HG03196 (cell line): ENCODE results near the gene UPF3A.
"Not testable (repeated sequence)": the region's sequence is repeated elsewhere in the genome, so short reads cannot be mapped to it uniquely, and the experiment has no call there.

Experiments
- ATAC-seq: cut with Tn5 transposase; IDR thresholded peaks from one replicate; pipeline ENCODE4 v1.9.1; 2021; ENCODE audit not compliant: unreplicated experiment

UPF3A gene

DNA sequence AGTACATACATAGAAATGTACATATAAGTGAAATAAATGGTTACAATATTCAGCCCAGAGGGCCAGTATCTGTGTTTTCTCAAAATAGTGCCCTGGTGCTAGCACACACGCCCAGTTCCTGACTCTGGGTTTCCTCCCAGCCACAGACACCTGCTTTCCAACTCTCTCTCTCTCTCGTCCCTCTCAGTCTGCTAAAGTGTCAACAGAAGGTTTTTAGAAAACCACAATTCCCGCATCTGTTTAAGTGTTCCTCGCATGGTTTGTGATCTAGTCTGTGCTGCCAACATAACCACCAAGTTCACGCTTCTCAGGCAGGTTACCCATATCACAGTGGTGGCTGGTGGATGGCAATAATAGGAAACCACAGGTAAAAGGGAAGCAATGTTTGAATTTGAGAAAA is 17.8 kb upstream of the UPF3A start:
- ATAC-seq, result no peak

DNA sequence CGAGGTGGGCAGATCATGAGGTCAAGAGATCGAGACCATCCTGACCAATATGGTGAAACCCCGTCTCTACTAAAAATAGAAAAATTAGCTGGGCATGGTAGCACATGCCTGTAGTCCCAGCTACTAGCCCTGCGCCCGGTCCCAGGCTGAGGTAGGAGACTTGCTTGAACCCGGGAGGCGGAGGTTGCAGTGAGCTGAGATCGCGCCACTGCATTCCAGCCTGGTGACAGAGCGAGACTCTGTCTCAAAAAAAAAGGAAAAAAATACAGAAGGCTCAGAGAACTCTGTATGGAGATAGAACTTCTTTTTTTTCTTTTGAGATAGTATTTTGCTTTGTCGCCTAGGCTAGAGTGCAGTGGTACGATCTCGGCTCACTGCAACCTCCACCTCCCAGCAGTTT is 17.1 kb upstream of the UPF3A start:
- not testable (repeated sequence) for ATAC-seq

DNA sequence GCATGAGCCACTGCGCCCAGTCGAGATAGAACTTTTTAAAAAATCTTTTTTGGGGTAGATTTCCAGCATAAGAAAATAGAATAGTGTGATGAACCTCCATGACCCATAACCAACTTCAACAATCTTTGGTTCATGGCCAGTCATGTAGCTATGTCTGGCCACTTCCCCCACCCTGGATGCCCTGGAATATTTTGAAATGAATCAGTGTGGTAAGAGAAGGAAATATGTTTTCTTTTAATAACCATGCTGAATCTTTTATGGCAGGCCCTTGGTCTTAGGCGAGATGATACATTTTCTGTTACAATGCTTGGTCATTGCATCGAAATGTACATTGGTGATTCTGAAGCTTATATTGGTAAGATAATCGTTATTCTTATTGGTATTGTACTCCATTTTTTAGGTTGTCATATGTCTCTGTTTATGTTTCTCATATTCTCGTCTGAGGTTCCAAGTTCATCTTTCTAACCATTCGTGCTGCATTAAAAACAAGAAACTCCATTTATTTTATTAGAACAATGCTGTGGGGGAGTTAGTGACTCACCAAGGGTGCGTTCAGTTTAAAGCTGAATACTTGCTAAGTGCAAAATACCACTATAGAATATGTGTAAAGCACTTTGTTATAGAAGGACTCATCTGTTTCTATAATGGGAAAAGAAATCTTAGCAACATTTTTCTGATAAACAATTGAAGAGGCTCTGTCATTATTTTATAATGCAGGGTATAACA is 16.4 kb upstream of the UPF3A start:
- no peak for ATAC-seq

DNA sequence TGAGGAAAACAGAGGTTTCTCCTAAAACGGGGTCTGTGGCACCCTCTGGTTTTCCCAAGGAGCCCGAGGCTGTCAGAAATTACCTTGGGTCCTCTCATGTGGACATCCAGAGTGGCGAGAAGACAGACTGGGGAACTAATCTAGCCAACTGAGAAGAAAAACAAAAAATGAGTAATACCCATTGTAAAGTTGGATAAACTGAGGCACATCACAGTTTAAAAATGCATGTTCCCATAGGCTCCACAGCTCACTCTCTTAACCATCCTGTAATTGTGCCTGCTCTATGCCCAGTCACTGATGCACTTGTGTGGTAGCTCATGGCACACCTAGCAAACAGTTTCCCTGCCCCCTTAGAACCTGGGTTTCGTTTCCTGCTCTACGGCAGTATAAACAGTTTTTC is 15.2 kb upstream of the UPF3A start:
- no peak for ATAC-seq

DNA sequence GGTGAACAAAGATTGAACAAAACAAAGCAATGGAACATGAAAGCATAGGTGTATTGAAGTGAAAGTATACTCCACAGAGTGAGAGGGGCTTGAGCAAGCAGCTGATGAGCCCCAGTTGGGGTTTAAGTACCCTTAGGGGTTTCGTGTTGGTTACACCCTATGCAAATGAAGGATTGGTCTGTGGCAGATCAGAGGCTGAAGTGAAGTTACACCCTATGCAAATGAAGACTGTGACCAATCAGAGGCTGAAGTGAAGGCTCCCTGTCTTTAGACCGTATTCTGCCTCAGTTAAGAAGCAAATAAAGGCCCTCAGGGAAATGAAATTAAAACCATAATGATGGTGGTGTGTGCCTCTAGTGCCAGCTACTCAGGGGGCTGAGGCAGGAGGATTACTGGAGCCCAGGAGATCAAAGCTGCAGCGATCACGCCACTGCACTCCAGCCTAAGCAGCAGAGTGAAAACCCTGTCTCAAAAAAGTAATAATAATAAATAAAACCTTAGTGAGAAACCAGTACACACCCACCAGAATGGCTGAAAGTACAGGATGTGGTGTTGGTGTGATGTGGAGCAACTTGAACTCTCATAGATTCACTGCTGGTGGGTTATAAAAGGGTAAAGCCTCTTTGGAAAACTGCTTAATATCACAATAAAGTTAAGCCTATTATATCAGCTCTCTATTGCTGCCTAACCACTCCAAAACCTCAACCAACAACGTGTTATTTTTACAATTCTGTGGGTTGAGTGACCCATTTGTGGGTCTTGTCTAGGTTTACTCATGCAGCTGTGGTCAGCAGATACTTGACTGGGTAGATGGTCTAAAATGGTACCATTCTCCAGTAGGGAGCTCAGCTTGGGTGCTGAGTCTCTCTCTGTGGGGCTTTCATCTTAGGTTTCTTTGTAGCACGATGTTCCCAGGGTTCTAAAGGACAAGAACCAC is 12.8 kb upstream of the UPF3A start:
- ATAC-seq, result no peak

DNA sequence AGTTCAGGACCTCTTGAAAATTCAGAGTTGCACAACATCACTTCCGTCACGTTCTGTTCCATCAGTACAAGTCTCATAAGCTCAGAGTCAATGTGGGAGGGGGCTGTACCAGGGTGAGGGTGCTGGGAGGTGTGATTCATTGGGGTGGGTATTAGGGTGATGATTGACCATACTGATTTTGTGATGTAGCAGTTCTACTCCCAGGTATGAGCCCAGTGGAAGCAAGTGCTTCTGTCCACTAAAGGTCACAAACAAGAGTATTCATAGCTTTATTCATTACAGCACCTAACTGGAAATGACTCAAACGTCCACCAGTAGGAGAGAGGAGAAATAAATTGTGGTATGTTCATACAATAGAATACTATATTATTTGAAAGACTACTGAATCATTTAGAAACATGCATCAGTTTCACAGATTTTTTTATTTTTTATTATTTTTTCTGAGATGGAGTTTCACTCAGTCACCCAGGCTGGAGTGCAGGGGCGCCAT is 12.1 kb upstream of the UPF3A start:
- ATAC-seq, result no peak

DNA sequence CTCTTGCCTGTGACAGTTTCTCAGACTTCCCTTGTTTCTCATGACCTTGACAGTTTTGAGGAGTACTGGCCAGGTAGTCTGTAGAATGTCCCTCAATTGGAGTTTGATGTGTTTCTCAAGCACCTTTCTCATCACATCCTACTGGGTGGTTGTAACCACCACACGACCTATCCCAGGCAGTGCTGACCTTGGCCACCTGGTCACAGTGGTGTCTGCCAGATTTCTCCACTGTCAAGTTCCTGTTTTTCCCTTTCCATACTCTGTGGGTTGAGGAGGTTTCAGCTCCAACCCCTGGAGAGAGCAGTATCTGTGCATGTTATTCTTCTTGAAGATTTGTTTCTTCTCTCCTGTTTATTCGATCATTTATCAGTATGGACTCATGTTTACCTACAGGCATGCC is 8.4 kb upstream of the UPF3A start:
- ATAC-seq, result no peak

DNA sequence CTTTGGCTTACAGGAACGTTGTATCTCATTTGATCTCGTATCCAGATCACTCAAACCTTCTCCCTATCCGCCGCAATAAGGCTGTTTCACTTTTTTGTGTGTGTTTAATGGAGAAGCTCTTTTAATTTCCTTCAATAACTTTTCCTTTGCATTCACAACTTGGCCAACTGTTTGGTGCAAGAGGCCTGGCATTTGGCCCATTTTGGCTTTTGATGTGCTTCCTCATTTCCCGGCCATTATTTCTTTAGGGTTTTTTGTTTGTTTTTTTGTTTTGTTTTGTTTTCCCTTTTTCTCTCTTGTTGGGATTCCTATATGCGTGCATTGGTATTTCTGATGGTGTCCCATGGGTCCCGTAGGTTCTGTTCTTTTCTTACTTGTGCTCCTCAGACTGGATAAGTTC is 6.1 kb upstream of the UPF3A start:
- no peak for ATAC-seq

DNA sequence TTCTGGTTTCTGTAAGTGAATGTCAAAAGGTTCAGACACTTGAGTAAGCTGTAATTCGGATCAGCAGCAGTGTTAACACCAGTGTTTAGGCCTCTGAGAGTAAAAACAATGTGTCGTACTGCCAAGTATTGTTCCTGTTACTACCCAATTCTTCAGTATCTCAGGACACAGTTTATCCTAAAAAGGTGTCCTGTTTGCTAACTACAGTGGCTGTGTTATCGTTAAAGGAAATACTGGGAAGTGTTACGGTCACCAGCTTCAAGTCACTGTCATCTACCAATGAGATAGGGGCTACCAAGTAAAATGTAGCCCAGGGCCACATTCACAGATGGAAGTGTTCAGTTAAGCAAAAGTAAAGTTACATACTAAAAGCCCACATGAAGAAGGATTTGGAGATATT is 2.3 kb upstream of the UPF3A start:
- ATAC-seq, result no peak

DNA sequence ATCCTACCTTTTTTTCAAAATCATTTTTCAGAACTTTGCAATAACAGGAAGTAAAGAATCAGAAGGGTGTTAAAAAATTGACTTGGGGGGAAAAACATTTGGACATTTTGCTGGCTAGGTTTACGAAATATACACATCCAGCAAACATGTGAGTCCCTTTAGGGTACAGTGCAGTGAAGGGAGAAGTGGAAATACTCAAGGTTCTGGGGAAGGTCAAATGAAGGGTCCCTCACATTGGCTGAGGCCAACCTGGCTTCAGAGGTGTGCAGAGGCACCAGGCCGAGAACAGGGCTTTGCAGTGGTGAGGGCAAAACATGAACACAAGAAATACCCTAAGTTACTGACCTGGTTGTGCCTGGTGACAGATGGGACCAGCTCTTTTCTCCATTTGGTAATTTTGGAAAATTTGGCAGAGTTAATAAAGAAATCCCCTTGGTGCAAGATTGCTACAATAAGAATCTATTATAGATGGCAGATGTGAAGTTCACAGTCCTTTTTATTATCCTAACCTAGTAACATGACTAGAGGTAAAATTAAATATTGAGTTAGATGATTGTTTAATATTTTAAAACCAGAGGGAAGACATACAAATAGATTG is 1.5 kb upstream of the UPF3A start:
- ATAC-seq, result no peak

DNA sequence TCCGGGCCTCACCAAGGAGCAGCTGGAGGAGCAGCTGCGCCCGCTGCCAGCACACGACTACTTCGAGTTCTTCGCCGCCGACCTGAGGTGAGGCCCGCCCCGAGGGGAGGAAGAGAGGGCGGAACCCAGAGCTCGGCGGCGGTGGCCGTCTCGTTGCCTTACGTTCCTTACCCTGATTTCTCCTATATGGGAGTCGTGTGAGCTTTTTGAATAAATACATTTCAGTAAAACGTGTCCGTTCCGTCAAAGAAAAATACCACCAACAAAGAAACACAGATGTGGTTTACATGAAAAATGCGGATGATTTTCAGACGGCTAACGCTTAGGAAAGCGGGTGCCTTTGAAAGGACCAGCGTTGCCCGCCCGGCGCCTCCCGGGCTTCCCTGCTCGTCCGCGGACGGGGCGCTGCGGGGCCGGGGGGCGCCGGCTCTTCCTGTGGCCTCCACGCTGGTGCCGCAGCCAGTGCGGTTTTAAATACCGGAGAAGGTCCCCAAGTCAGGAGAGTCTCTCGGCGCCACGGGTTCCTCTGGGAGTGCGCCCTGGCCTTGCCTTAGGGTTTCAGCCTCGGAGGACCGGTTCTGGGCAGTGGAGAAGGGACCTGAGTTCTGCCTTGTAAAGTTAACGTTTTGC is 755 bp downstream of the UPF3A start:
- peak; percentile 44 for ATAC-seq

DNA sequence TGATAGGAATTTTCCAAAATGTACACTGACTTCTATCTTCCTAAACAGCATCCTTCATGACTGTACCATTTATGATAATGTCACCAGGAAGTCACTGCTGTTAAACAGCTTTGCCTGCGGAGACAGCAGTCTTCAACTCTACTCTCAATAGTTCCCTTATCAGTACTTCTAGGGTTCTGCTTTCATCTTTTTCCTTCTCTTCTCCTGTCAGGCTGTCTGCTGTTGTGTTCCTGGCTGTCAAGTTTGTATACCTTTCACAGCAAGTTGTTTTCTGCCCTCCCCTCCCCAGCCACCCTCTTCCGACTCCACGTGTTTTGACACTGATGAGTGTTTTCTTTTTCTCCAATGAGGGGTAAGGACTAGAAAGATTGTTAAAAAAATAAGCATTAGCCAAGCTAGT is 2.2 kb downstream of the UPF3A start:
- no peak for ATAC-seq

DNA sequence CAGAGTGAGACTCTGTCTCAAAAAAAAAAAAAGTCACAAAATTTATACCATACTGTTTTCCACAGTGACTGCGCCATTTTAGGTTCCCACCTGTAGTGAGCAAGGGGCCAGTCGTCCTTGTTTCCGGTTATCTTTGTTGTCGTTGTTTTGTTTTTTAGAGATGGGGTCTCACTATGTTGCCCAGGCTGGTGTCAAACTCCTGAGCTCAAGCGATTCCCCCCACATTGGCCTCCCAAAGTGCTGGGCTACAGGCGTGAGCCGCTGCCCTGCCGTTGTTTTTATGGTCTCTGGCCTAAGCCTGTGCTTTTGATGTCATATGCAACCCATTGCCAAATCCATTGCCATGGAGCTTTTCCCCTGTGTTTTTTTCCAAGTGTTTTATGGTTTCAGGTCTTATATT is 3.3 kb downstream of the UPF3A start:
- ATAC-seq, result no peak

DNA sequence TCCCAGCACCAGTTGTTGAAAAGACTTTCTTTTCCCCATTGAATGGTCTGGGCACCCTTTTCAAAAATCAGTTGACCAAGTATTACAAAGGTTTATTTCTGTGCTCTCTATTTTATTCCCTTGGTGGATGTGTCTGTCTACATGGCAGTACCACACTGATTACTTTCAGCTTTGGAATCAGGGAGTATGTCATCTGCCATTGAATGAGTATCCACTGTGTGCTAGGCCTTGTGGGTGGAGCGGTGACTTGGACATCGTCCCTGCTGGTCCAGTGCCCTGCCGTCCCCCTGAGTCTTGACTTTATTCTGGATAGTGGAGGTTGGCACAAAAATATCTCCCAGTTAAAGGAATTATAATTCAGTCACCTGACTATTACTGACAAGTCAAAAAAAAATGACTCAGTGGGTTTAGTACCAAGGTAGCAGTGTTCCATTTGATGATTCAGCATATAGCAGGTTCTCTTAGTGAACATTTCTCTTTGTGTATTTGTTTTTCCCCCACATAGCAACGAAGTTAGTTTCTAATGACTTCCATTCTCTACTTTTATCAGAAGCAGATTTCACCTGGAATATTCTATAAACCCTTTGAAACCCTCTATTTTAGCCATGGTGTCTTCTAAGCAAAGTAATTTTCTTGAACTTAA is 3.9 kb downstream of the UPF3A start:
- ATAC-seq, result no peak

DNA sequence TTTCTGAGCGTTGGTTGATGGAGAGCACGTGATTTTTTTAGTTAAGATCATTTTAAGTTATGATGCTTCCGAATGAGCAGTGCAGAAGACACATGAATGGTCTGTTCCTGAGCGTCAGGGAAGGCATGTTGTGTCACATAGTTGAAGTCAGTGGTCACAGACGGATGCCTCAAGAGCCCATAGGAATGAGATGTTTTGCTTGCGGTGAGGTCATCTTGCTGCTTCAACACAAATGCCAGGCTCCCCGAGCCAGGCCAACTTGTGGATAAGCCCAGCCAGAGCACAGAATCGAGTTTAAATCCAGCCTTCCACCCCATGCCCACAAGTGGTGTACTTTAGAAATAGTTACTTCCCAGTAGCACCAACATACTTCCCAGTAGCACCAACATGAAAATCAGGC is 5.4 kb downstream of the UPF3A start:
- ATAC-seq, result no peak

DNA sequence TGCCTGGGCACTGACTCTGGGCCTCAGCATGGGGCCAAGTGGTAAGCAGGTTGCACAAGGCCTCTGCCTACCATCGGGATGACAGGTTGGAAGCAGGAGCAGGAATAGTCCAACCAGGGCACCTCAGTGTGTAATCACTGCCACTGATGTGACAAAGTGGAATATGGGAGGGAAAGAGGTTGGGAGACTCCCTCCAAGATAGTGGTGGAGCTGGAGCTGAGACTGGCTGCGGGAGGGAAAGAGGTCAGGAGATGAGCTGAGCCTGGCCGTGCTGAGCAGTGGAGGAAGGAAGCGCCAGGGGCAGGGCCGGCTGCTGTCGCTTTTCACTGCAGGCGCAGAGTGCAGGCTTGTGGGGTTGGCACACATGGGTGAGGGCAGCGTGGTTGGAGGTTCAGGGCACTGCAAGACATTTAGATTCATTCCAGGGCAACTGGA is 6.8 kb downstream of the UPF3A start:
- ATAC-seq, result no peak

DNA sequence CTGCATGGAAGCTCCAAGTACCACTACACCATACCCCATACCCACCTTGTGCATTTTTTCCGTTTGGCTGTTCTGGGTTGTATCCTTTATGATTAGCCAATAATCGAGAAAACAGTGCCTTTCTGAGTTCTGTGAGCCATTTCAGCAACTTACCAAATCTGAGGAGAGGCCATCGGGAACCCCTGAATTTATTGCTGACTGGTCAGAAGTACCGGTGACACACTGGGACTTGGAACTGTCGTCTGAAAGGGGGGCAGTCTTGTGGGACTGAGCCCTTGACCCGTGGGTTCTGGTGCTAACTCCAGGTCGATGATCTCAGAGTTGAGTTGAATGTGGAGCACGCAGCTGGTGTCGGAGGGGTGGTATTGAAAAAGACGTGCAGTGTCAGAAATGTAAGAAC is 15.0 kb downstream of the UPF3A start:
- ATAC-seq, result no peak

DNA sequence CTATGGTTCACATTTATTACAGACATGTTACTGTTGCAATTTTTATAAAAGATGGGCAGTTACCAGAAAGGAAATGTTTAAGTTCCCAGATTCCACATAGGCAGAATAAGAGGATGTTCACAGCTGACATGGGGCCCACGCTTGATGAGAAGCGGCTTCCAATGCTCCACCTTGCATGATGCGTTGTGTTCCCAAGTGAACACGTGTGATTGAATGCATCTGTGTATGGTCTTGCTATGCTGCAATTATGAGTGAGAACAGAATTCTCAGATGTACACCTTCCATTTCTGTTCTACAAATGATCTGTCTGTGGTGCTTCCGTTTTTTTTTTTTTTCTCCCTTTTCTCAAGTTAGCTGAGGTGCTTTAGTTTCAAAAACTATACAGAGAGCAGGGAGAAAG is 15.5 kb downstream of the UPF3A start:
- no peak for ATAC-seq

DNA sequence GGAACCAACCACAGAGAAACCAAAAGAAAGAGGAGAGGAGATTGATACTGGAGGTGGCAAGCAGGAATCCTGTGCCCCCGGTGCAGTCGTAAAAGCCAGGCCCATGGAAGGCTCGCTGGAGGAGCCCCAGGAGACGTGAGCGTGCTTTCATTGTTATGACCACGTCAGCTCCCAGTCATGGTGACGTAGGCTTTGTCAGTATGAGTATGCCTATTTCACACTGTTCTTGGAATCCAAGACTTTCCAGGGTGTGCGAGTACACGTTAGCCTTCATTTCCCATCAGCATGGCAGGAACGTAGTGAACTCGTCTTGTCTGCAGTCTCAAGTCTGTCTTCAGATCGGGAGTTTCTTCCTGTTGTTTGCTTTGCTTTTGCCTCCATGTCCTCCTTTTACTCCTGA is 17.5 kb downstream of the UPF3A start:
- ATAC-seq, result no peak

DNA sequence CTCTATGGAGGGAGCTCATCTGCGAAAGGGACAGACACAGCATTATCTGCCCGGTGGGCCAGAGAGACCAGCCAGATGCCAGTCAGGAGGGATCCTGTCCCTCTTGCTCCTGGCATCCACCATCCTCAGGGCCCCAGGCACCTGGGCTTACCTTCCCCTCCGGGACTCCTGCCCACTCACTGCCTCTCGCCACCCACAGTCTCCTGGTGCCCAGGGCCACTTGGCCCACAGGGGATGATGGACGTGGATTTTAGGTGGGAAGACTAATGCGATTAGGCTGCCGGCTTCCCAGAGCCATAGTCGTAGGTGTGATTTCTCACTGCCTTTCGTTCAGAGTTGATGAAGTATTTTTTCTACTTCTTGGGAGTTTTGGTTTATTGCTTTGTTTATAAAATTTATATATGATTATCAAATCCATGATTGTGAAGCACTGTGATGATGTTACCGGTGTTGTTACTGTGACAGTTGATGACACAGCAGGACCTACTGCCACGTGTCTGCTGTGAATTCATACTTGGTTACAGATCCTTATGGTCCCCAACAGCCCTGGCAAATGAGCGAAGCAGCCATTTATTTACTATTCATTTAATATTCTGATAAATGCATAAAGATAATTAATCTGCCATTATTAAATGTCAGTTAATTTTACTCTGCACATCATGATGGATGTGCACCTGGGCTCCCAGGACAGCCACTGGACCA is 18.4 kb downstream of the UPF3A start:
- no peak for ATAC-seq
